Omental fat pad (tissue), 4 donors: Measurements from ENCODE around the gene TRIM58. TPM values are rescaled to one million over a fixed set of nuclear protein-coding genes. Genes with fewer than 3 reads are reported as not detected.

Experiments used
- ATAC-seq: fragments of 150-250 bp; one replicate; pipeline ENCODE4 v1.9.1; 2016; ENCODE audit warnings: mild to moderate bottlenecking, moderate library complexity; ENCODE audit not compliant: low FRiP score
- DNase-seq: peaks from one replicate; pipeline ENCODE4 v3.0.0-alpha.2; 2019; ENCODE audit warnings: low spot score
- total RNA-seq, 4 donors: library from RNA; depleted of rRNA; stranded (reverse); fragments of >200 nt; gene quantifications; one replicate each; pipeline ENCODE4 v1.1.0, GENCODE V29; 2016
- TF ChIP-seq, protein P1 (sequence below), 3 donors: fragments of 450-650 bp; IDR thresholded peaks; one replicate each; pipeline ENCODE4 v1.5.1; 2016 to 2017; ENCODE audit warnings: antibody characterized with exemption in 3 of 3, mild to moderate bottlenecking in 3 of 3, moderate library complexity in 2 of 3

Gene TRIM58
- total RNA-seq, 4 donors from 2014 or later = 0.32 to 9.5 (median 1.1) TPM

DNA sequence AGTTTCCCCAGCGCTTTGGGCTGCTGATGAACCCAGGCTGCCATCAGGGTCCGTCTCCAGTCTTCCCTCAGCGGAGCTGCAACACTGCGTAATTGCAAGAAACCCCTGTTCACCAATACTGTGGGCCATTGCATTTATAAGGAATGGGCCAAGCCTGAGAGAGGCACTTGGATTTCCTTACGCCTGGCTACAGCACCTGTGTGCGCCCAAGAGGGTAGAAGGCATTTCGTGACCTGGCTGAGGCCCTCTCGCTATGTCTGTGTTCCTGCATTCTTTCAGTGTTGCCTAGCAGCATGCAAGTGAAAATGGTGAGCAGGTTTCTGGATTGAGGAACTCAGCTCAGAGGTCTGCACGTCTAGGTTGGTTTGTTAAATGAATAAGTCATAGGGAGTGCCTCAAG is 26.4 kb downstream of the TRIM58 start:
- no peak for DNase-seq
- no peak for ATAC-seq
- TF ChIP-seq, protein P1, sequence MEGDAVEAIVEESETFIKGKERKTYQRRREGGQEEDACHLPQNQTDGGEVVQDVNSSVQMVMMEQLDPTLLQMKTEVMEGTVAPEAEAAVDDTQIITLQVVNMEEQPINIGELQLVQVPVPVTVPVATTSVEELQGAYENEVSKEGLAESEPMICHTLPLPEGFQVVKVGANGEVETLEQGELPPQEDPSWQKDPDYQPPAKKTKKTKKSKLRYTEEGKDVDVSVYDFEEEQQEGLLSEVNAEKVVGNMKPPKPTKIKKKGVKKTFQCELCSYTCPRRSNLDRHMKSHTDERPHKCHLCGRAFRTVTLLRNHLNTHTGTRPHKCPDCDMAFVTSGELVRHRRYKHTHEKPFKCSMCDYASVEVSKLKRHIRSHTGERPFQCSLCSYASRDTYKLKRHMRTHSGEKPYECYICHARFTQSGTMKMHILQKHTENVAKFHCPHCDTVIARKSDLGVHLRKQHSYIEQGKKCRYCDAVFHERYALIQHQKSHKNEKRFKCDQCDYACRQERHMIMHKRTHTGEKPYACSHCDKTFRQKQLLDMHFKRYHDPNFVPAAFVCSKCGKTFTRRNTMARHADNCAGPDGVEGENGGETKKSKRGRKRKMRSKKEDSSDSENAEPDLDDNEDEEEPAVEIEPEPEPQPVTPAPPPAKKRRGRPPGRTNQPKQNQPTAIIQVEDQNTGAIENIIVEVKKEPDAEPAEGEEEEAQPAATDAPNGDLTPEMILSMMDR (IDR thresholded peaks at IDR 0.05) = no peak

DNA sequence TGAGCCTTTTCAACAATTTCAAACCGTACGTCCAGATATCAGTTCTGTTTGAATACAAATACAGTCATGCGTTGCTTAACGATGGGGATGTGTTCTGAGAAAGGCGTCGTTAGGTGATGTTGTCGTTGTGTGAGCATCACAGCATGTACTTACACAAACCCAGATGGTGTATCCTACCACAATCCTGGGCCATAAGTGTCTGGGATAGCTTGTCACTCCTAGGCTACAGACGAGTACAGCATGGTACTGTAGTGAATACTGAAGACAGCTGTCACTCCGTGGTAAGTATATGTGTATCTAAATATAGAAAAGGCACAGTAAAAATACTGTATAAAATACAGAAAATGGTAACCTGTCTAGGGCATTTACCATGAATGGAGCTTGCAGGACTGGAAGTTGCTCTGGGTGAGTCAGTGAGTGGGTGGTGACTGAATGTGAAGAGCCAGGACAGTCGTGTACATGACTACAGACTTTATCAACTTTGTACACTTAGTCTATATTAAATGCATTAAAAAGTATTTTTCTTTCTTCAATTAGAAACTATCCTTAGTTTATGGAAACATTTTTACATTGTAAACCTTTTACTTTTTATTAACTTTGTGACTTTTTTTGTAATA is 27.9 kb downstream of the TRIM58 start:
- ATAC-seq = no peak
- TF ChIP-seq, protein P1 (IDR thresholded peaks at IDR 0.05) = no peak
- DNase-seq = no peak

DNA sequence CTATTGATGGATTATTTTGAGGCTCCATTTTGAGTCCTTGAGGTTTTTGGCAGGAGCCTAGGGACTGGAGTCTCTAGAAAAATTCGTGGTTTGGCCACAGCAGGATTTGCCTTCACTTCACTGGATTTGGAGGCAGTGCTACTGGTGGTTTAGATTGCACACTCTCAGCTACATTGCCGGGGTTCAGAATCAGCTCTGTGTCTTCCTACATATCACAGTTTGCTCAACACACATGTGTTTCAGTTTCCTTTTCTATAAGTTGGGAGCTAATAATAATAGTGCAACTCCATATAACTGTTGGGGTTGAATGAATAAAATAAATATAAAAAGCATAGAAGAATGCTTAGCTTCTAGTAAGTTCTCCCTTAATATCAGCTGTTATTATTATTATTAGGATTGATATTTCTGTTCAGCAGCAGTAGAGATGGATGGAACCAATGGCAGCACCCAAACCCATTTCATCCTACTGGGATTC is 38.2 kb downstream of the TRIM58 start, which contains the start of gene OR2W3:
Gene OR2W3, plus strand, starts transcription at position 425 of the 475 bp plus-strand sequence. Its CDS starts 0 bp downstream, at position 425.
- TF ChIP-seq, protein P1 (IDR thresholded peaks at IDR 0.05) = no peak
- ATAC-seq = no peak
- DNase-seq = no peak

DNA sequence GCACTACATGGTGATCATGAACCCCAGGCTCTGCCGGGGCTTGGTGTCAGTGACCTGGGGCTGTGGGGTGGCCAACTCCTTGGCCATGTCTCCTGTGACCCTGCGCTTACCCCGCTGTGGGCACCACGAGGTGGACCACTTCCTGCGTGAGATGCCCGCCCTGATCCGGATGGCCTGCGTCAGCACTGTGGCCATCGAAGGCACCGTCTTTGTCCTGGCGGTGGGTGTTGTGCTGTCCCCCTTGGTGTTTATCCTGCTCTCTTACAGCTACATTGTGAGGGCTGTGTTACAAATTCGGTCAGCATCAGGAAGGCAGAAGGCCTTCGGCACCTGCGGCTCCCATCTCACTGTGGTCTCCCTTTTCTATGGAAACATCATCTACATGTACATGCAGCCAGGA is 39.0 kb downstream of the TRIM58 start:
- ATAC-seq (no peak), DNase-seq (no peak)
- TF ChIP-seq, protein P1 (IDR thresholded peaks at IDR 0.05) = no peak

DNA sequence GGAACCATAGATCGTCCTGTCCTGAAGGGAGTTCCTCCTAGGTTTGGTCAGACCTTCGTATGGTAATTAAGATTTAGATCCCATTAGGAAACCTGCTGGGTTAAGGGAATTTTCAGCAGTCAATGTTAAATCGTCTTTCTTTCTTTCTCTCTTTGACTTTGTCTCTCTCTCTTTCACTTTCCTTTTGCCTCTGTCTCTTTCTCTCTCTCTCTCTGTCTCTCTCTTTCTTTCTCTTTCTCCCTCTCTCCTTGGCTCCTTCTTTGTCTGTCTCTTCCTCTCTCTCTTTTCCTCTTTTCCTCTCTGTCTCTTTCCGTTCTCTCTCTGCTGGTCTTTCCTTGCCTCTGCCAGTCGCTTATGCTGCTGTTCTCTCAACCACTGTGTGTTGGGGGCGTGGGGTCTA is 47.1 kb downstream of the TRIM58 start:
- TF ChIP-seq, protein P1 (IDR thresholded peaks at IDR 0.05) = no peak
- no peak for ATAC-seq
- no peak for DNase-seq

DNA sequence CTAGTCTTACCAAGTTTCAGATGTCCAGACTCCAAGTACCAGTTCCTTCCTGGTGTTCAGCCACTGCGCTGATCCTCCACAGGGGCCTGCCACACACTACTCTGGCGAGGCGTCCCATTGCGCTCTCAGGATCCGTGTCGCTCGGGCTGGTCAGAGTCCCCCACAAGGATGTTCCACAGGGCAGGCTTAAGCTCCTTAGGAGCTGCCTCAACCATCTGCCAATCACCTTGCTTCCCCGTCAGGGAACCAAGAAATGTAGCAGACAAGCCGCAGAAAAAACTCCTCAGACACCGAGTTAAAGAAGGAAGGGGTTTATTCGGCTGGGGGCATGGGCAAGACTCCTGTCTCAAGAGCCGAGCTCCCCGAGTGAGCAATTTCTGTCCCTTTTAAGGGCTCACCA is 48.2 kb downstream of the TRIM58 start:
- ATAC-seq = no peak
- TF ChIP-seq, protein P1 (IDR thresholded peaks at IDR 0.05) = no peak
- DNase-seq = no peak

DNA sequence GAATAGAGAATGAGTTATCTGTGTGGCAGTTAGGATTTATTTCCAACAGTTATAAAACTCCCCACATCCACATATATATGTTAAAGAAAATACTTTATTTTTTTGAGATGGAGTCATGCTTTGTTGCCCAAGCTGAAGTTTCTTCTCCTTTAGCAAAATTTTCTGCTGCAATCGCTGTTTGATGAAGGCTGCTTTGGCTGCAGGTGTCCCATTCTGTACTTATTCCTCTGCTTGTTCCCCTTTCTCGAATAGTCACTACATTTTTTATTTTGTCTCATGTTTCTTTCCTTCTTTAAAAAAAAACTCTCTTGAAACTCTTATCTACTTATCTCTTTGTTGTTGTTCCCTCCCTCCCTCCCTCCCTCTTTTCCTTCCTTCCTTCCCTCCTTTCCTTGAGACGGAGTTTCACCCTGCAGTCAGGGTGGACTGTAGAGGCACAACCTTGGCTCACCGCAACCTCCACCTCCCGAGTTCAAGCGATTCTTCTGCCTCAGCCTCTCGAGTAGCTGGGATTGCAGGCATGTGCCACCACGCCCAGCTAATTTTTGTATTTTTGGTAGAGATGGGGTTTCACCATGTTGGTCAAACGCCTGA is 49.0 kb downstream of the TRIM58 start:
- no peak for DNase-seq
- no peak for ATAC-seq
- TF ChIP-seq, protein P1 (IDR thresholded peaks at IDR 0.05) = no peak
